Fibroblast of gingiva (primary cell): ENCODE results near the gene SEMA4A.
A peak's percentile ranks its signal among the peaks of the same experiment; 100 is the strongest.
"Not testable (repeated sequence)": the region's sequence is repeated elsewhere in the genome, so short reads cannot be mapped to it uniquely, and the experiment has no call there.

ENCODE experiments used
- DNase-seq: peaks from one replicate; pipeline ENCODE4 v3.0.0-alpha.2; 2011; ENCODE audit warnings: low read depth

The SEMA4A gene

DNA sequence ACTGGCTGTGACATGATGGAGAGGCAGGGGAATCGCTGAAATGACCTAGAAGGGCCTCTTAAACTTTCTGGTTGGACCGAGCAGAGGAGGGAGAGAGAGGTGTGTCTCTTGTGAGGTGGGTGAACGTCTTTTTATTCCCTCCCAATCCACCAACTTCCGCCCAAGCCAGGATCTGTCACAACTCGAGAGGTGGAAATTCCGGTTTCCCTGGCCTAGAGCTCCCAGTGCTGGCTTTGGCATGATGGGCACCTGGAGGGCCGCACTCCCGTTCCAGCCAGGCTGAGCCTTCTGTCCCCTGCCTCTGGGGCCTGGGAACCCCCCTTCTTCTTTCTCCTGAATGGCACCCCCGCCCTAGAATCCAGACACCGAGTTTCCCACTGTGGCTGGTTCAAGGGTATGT lies at the start of gene SEMA4A:
Gene SEMA4A, plus strand, starts transcription at position 224 of the 400 bp plus-strand sequence. CDS start 994 bp downstream, outside the sequence.
- DNase-seq, result no peak

DNA sequence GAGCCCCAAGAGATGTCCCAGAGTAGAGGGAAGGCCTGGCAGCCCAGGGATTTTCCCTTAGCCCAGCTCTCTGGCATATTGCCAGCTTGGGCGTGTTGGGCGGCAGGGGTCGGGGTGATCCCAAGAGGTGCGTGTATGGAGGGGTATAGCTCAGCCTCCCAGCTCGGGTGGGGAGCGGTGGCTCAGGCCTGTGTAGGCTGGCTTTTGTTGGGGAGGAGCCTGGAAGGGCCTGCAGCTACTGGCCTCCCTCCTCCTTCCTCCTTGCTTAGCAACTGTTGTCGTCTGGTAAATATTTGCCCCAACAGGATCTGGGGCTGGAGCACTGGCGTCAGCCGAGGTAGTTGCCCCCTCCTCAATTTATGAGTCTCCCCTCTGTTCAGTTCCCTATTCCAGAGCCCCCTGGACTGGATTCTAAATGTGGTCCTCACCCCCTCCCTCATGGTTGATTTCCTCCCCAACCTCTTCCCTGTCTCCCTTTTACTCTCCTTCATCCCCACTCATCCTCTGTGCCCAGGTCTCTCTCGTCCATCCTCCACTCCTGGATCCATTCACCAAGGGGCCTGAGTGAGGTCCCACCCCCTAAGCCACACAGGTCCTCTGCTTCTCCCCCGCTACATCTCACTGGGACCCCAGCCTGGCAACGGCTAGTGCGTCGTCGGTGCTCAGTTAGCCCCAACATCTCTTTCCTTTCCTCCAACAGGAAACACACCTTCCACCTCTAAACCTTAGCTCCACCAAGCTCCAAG lies 49.1 kb upstream of the SEMA4A start:
- DNase-seq, result peak; percentile 99

DNA sequence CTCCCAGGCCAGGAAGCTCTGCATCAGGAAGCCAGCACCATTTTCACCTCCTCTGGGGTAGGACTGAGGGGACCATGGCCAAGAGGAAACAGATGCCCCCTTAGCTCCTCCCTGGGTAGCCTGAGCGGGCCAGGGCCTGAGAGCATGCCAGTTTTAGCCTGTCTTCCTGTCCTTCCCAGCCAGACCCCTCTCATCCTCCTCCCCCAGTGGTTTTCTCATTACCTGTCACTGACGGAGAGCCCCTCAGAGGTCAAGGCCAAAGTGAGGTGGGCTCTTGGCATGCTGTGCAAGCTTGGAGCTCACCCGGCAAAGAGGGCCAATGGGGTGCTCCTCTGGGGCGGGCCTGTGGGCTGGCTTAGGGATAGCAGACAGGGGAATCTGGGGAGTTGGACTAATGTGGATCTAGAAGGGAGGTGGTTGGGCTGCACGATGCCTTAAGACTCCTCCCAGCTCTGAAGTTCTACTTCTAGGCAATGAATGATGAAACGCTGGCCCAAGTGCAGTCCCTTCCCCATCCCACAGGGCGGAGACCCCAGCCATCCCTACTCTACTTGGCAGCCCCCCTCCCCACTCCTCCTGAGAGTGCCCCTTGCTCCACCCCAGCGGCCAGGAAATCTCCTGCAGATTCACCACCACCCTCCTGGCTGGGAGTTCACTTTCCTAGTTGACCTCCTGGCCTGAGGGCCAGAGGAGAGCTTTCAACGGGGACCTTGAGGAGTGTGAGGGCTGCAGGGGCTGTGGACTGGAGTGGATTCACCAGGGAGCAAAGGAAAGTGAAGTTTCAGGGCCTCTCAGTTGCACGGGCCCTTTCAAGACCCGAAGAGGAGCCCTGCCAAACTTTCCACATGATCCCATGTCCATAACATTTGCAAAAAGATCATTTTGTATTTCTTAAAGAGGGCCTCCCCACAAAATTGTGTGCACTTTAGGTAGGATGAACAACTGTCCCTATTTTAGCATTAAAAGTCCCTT lies 48.2 kb upstream of the SEMA4A start:
- DNase-seq, result peak; percentile 92

DNA sequence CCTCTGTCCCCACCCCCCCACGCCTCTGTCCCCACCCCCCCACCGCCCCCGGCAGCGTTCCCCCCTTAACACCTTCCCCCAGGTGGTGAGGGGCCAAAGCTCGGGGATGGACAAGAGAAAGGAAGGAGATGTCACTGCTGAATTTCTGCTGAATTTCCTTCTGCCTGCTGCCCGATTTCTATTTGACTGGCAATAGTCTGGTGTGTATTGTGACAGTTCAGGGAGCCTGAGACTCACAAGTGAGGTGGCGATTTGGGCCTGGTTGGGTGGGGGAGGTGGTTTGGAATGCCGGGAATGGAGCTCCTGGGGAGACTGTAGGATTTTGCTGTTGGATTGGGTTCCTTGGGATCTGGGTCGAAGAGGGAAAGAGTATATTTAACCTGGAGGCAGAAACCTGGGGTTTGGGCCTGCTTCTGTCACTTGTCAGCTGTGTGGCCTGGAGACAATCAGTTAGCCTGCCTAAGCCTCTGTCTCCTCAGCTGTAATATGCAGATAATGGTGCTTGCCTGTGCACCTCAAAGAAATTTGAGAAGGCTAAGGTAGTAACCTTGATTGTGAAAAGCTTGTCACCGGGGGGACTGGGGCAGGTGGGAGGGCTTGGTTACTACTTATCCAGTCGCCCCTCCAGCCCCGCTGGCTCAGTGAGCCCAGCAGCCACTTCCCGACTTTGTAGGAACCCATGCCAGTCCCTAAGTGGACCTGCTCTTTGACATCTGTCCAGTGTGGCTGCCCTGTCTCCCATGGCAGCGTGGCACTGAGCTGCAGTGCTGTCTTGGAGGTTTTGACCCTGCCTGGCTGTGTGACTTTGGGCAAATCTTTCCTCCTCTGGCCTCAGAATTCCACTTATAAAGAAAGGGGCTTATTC lies 46.5 kb upstream of the SEMA4A start:
- DNase-seq, result peak; percentile 31

DNA sequence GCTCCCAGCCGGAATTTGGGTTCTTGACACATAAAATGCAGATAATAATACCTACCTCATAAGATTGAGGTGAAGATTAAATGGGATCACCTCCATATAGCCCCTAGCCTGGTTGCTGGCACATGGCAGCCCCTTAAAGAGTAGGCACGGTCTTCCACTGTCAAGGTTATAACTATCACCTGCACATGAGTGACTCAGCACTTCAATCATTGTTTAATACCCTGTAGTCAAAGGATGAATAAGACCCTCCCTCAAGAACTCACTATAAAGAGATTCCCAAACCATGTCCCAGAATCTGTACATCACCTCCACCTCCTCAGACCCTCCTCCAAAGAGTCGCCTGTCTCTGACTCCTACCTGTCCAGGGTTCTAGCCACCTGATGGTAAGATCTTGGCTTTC lies 45.3 kb upstream of the SEMA4A start:
- DNase-seq, result no peak

DNA sequence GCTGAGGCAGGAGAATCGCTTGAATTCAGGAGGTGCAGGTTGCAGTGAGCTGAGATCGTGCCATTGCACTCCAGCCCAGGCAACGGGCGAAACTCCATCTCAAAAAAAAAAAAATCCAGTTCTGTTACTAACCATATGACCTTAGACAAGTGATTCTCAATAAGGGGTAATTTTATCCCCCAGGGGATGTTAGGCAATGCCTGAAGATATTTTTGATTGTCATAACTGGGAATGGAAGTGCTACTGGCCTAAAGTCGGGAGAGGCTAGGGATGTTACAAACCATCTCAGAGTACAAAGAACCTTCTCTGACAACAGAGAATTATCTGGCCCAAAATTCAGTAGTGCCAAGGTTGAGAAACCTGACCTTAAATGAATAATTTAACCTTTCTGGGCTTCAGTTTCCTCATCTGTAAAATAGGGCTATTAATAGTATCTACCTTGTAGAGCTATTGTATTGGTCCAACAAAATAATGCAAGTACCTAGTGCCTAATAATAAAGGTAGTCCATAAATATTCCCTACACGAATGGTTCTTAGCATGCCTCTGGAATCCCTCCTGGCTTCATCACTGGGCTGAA lies 44.6 kb upstream of the SEMA4A start:
- DNase-seq, result peak; percentile 91

DNA sequence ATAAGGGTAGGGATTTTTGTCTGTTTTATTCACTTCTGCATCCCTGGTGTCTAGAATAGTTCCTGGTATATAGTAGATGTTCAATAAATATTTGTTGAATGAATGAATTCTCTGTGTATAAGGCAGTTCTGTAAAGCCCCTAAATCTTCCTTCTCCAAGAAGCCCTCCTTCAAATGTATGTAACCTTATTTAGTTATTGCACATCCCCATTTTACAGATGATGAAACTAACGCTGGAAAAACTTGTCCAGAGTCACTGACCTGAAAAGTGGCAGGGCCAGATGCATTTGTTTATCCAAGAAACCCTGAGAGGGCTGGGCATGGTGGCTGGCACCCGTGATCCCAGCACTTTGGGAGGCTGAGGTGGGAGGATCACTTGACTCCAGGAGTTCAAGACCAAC lies 43.1 kb upstream of the SEMA4A start:
- no peak for DNase-seq

DNA sequence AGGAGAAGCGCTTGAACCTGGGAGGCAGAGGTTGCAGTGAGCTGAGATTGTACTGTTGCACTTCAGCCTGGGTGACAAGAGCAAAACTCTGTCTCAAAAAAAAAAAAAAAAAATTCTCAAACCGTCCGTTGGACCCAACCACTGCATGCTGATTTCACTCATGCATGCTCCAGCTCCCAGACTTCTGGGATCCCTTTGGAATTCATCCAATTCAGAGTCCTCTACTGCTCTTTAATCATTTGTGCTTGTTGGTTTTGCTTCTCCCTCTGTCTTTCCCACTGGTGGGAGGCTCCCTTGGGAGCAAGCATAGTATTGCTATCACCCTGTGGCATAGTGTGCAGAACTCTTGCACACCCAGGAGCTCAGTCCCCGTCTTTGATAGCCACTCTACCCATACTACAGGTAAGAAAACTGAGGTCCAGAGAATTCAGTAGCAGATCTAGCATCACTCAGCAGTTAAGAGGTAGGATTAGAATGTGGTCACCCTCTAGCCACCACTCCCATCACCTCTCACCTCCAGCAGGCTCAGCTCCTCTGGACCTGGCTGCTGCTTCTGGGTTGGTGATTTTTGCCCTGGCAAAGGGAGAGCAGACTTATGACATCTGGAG lies 41.9 kb upstream of the SEMA4A start:
- DNase-seq, result no peak

DNA sequence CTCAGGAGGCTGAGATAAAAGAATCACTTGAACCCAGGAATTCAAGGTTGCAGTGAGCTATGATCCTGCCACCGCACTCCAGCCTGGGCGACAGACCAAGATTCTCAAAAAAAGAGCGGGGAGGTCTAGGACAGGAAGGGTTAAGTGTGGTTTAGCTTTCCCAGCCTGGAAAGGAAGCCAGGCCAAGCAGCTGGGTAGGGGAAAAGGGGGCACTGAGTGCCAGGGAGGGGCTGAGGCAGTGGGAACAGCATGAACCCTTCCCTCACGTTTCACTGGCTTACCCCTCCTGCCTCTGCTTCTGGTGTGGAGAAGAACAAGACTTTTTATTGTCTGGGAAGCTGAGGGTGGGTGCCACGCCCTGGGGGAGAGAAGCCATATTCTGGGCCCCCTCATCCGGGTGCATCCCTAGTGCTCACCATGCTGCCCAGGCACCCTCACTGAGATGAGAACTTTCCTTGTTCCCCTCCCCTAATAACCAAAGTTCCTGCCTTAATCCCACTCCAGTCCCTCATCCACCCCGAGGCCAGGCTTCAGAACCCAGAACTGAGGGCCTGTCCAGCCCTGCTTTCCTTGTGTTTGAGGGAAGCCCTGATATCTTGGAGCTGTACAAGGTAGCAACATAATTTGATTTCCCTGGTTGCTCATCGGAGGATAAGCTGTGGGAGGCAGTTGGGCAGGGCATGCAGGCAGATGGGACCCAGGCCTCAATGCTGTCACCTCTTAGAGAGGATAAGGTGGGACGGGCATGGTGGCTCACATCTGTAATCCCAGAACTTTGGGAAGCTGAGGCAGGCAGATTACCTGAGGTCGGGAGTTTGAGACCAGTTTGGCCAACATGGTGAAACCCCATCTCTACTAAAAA lies 40.9 kb upstream of the SEMA4A start:
- no peak for DNase-seq

DNA sequence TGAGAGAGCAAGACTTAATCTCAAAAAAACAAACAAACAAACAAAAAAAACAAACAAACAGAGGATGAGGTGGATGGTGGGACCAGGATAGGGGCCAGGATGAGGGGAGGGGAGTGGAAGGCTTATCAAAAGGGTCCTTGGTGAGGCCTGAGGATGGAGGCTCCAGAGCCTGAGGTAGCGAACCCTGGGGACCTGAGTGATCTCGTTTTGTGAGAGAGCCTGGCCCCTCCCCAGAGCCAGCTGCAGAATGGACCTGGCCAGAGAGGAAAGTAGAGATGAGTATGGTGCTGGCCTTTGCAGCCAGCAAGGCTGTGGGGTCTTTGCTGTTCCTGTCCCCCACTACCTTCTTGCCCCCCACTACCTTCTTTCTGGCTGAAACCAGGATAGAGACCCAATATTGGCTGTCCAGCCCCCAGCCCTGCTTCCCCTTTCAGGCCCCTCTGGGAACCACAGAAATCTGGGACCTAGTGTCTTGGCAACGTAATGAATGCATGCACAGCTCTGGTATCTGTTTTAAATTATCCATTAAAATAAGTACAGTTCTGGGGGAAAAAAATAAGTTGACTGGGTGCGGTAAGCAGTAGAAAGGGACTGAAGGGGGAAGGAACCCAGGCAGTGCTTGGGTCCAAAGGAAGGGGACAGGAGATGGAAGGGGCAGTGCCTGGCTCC lies 40.0 kb upstream of the SEMA4A start:
- DNase-seq, result peak; percentile 76

DNA sequence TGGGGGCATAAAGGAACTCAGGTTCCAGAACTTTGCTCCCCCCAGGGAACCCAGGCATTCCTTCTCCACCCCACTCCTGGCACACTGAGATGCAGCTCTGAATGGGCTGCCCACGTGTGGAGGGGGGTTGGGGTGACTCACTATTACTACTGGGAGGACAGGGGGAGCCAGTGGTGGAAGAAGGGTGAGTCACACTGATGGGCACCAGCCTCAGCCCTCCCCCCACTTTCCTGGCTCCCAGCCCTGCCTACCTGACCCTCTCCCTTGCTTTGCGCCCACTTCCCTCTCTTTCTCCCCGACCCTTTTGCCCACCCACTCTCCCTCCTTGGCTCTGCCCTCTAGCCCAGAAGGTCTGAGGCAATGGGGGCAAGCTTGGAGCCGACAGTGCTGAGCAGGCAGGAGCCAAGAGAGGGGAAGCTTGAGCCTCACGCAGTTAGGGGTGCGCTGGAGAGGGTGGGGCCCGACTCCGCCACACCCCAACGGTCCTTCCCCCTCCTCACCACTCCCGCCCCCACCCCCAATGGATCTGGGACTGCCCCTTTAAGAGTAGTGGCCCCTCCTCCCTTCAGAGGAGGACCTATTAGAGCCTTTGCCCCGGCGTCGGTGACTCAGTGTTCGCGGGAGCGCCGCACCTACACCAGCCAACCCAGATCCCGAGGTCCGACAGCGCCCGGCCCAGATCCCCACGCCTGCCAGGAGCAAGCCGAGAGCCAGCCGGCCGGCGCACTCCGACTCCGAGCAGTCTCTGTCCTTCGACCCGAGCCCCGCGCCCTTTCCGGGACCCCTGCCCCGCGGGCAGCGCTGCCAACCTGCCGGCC lies 39.1 kb upstream of the SEMA4A start, which contains the start of gene LMNA:
Gene LMNA, plus strand, starts transcription at position 611 of the 818 bp plus-strand sequence. CDS start 208 bp downstream, outside the sequence.
- DNase-seq, result peak; percentile 99

DNA sequence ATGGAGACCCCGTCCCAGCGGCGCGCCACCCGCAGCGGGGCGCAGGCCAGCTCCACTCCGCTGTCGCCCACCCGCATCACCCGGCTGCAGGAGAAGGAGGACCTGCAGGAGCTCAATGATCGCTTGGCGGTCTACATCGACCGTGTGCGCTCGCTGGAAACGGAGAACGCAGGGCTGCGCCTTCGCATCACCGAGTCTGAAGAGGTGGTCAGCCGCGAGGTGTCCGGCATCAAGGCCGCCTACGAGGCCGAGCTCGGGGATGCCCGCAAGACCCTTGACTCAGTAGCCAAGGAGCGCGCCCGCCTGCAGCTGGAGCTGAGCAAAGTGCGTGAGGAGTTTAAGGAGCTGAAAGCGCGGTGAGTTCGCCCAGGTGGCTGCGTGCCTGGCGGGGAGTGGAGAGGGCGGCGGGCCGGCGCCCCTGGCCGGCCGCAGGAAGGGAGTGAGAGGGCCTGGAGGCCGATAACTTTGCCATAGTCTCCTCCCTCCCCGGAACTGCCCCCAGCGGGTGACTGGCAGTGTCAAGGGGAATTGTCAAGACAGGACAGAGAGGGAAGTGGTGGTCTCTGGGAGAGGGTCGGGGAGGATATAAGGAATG lies 38.4 kb upstream of the SEMA4A start:
- no peak for DNase-seq

DNA sequence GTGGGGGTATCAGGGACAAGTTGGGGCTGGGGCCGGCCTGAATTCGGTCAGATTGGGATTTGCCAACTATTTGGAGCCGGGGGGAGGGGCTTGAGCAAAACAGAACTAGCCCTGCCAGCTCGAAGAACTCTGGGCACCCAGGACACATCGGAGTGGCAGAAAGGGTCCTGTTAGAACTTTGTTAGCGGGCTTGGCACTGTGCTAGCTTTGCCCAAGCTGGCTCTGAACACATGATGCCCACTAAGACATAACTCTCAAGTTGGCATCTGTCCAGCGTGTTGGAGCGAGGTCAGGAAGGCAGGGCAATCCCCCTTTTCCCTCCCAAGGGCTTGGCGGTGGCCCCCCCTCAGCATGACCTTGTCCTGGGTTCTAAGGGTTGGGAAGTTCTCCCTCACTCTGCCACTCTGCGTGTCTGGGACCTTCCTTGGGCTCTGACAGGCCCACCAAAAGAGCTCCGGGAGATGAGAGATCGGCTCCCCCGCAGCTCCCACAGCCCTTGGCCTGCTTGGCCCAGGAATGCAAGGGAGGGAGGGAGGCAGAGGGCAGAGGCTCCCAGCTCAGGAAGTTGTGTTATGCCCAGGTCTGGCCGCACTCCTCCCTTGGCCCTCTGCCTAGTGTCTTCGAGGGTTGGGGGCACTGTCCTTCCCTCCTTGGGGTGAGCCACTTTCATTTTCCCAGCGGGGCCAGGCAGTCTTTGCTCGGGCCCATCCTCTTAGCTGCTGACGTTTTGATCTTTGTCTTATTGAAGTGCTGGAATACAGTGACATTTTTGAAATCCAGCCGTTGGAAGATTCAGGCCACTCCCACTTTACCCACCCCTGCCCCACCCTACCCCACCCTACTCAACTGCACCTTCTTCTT lies 37.6 kb upstream of the SEMA4A start:
- peak; percentile 78 for DNase-seq

DNA sequence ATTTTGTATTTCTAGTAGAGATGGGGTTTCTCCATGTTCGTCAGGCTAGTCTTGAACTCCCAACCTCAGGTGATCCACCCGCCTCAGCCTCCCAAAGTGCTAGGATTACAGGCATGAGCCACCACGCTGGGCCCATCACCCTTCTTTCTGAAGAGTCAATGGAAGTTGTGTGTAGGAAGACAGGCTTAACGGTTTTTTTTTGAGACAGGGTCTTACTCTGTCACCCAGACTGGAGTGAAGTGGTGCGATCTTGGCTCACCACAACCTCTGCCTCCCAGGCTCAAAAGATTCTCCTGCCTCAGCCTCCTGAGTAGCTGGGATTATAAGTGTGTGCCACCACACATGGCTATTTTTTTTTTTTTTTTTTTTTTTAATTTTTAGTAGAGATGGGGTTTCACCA lies 36.7 kb upstream of the SEMA4A start:
- not testable (repeated sequence) for DNase-seq

DNA sequence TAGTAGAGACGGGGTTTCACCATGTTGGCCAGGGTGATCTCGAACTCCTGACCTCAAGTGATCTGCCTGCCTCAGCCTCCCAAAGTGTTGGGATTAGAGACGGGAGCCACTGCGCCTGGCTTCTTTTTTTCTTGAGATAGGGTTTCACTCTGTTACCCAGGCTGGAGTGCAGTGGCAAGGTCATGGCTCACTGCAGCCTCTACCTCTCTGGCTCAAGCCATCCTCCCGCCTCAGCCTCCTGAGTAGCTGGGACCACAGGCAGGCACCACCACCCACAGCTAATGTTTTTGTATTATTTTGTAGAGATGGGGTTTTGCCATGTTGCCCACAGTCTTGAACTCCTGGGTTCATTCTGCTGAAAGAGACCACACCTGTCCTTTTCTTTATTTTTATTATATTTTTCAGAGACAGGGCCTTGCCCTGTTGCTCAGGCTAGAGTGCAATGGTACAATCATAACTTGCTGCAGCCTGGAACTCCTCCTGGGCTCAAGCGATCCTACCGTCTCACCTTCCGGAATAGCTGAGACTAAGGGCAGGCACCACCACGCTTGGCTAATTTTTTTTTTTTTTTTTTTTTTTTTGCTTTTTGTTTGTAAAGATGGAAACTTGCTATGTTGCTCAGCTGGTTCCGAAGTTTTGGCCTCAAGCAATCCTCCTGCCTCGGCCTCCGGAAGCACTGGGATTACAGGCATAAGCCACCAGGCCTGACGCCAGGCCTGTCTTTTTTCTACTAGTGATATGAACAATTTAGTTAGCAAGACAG lies 35.8 kb upstream of the SEMA4A start:
- DNase-seq, result no peak

DNA sequence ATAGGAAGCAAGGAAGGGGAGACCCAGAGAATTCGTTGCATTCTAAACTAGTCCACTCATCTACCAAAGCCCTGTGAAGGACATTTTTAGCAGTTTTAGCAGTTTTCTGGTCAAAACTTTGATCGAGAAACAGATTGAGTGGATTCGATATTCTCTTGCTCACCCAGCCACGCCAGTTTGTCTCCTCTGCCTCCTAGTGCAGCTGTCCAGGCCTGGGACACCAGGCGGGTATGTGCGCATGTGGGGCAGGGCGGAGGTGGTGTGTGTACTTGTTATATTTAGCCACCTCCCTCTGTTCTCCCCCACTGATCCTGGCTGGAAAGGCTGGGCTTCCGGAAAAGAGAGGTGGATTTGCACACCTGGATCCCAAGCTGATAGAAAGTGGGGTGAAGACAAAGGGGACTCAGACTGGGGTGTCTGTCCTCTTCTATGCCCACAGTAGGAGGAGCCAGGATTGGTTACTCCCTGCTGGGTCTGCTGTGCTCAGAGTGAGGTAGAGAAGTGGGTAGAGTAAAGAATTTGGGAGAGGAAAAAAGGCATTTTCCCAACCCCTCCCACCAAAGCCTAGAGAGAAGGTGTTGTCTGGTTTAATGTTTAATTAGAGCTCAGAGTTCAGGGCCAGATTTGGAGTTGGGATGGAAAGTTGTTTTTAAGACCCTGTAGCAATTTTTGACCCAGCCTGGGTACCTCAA lies 35.1 kb upstream of the SEMA4A start:
- DNase-seq, result no peak
